CD4-positive, alpha-beta T cell treated with Interleukin-4 for 4 hours (primary cell): Measurements from ENCODE around the gene CLIP1.

Experiments
- DNase-seq: peaks from one replicate; pipeline ENCODE4 v3.0.0-alpha.2; 2020

The CLIP1 gene

GRCh38 chr12:122243965-122244364 is 178.5 kb downstream of the CLIP1 start:
- peak; percentile 40 for DNase-seq

GRCh38 chr12:122238861-122239260 is 183.6 kb downstream of the CLIP1 start:
- no peak for DNase-seq

- DNase-seq, result no peak
Observed at GRCh38 chr12:122235741-122236140, 186.7 kb downstream of the CLIP1 start.

- no peak for DNase-seq
Observed at GRCh38 chr12:122232691-122233090, 189.8 kb downstream of the CLIP1 start.

- DNase-seq, result no peak
Observed at GRCh38 chr12:122230798-122231197, 191.7 kb downstream of the CLIP1 start.

GRCh38 chr12:122228092-122228491 is 194.4 kb downstream of the CLIP1 start:
- no peak for DNase-seq

- peak; percentile 82 for DNase-seq
Observed at GRCh38 chr12:122227341-122227740, 195.1 kb downstream of the CLIP1 start.

- DNase-seq, result no peak
Observed at GRCh38 chr12:122226366-122227125, 195.9 kb downstream of the CLIP1 start.

GRCh38 chr12:122225683-122226365 is 196.6 kb downstream of the CLIP1 start, which contains the start of gene DIABLO:
Gene DIABLO, minus strand, starts transcription at chr12:122226052. Its CDS starts 38 bp downstream, at chr12:122226014.
- DNase-seq, result peak; percentile 100
